Activated CD8-positive, alpha-beta memory T cell treated with anti-CD3 and anti-CD28 coated beads for 48 hours (primary cell): ENCODE data around the gene TUSC2.
"Not testable (repeated sequence)": the region's sequence is repeated elsewhere in the genome, so short reads cannot be mapped to it uniquely, and the experiment has no call there.

Source experiments
- DNase-seq, 3 experiments: peaks; one replicate each; pipeline ENCODE4 v3.0.0-alpha.2; 2020; ENCODE audit warnings: low read depth in 2 of 3, low spot score in 2 of 3

The TUSC2 gene

DNA sequence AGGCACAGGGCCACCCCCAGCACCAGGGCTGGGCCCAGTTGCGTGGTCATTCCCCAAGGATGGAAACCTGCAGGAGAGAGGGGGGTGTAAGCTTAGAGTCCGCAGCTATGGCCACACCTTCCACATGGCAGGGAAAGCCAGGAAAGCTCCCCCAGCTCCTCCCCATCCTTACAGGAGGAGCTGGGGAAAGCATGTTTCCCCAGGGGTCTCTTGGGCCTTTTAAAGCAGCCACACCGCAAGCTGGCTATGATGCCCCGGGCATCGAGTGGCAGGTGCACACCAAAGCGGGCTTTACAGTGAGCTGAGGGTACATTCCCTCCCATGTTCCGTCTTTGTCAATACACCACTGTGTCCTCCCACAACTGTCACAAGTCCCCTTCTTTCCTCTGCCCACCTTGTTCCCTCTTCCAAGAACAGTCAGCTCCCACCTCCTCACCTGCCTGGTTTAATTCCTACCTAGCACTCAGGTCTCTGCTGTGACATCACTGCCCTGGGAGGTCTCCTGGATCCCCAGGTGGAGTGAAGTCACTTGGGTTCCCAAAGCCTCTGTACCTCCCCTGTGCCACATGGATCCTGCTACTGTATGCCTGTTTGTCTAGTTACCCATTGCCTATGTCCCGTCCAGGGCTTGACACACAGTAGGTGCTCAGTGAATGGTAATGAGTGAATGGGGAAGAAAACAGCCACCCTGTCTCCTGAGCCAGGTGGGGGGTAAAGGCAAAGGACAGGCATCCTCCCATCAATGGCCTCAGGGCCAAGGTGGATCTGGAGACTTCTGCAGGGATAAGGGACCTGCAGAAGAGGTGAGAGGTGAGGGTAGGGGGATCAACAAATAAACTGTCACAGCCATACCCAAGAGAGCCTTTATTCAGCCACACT, 32.2 kb downstream of the TUSC2 start:
- DNase-seq: no peak

DNA sequence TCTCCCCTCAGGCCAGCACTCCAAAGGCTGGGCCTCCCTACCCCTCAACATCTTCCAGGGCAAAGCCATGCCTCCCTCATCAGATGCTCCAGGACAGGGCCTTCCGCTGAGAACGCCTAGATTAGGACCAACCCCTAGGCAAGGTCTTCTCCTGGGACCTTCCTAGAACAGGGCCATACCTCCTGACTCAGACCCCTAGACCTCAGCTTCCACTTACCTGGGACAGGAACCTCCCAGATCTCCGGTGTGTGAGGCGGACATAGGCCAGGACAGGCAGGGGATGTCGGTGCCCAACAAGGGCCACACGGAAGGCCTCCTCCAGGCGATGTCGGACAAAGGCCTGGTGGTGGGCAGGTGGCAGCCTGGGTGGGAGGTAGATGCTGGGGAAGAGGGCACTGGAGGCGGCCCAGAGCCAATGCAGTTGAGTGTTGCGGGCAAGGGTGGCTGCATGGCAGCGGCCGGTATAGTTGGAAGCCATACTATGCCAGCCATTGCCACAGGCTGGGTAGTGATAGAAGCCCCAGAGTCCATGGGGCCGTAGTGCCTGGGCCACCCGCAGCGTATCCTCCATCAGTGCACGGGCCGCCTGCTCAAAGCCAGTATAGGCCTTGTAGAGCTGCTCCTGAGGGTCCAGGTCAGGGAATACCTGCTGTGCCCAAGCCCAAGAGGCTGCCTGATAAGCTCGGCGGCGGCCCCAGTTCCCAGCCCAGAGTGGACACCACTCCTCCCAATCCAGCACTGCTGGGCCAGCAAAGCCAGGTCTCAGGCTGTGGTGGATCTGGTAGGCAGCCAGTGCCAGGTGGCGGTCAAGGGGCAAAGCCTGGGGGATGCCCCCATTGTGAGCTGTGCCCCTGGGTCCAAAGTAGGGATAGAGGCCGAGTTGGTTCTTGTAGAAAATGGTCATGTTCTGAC, 33.3 kb downstream of the TUSC2 start:
- no peak for DNase-seq

DNA sequence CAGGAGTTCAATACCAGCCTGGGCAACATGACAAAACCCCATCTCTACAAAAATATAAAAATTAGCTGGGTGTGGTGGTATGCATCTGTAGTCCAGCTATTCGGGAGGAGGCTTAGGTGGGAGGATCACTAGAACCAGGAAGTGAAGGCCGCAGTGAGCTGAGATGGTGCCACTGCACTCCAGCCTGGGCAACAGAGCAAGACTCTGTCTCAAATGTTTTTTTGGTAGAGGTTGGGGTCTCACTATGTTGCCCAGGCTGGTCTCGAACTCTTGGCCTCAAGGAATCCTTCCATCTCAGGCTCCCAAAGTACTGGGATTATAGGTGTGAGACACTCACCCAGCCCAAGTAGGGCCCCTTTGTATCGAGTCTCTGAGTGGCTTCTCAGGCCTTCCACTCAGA, 33.9 kb downstream of the TUSC2 start:
- no peak for DNase-seq

DNA sequence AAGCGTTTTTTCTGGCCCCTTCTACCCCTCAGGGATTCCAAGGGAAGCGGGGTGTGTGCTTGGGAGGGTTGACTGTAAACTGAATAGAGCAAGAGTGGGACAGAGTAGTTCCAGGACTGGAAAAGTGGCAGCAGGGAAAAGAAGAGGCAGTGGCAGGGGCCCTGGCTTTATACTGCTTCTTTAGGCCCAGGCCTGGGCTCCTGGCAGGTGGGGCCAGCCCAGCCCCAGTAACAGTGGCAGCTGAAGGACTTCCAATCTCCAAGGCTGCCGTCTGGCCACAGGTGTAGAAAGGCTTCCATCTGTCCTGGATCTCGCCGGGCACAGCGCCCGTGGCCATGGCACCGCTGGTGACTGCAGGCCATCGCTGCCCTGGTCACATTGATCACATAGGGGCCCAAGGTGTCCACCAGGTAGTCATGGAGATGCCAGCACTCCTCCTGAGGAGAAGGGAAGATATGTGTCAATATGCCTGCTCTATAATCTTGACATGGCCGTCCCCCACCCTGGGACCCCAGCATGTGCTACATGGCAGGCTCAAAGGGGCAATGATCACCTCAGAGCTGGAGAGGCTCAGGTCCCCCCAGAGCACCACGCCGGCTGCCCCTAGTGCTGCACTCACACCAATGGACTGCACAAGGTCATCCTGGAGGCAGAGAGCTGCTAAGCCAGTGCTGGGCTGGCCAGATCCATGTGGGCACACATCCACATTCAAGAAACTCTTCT, 34.8 kb downstream of the TUSC2 start:
- DNase-seq: no peak

DNA sequence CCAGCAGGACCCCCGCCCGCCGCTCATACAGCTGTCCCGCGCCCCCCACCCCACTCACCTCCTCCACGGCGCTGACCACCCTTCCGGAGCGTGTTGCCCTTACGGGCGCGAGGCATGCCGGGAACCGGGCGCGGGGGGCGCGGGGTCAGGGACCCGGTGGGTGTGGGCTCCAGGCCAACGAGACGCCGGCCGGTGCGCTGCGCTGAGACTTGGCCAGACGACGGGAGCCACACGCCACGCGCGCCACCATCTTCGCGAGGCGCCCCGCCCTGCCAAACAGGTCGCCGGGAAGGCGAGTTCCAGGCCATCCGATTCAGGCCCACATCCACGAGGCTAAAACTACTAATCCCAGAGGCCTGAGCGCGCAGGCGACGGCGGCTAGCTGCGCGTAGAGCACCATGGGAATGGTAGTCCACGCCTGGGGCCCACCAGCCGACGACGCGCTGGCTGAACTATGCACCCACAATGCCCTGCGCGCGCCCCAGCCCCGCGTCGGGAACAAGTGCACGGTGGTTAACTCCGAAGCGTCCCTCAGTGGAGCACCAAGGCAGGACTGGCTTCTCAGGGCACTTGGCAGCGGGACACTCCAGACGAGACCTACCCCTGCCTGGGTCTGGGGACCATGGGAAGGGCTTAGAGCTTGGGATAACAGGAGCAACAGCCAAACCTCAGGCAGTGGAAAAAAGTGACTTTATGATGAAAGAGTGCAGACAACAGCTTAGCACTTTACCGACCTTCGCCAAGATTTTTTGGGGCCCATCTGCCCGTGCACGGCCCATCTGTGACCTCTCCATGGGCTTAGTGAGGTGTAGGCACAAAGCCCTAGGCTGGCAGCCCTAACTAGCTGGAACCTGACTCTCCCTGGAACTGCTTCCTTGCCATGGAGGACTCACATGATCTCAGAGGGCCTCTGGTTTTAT, 35.6 kb downstream of the TUSC2 start, which contains the start of gene IFRD2:
Gene IFRD2, minus strand, starts transcription at position 271 of the 920 bp plus-strand sequence. Its CDS starts 155 bp downstream, at position 116.
- DNase-seq: peak; percentile 77 to 88 (median 80)

DNA sequence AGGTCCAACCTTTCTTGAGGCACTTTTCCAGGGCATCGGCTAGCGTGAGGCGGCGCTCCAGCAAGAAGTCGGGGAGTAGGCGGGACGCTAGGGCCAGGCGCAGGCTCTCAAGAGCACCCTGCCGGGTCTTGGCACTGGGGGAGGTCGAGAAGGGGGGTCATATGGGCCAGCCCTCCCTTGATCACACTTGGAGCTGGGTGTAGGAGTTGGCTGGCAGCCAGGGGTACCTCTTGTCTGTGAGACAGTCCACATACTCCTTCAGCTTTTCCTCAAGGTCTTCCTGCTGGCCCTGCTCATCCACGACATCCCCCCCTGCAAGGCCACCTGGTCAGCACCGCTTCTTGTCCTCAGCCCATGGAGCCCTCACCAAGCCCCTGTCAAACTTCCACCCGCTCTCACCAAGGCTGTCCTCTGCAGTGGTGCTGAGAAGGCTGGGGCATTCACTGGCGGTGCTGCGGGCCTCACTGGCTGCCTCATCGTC, 37.8 kb downstream of the TUSC2 start:
- no peak for DNase-seq

DNA sequence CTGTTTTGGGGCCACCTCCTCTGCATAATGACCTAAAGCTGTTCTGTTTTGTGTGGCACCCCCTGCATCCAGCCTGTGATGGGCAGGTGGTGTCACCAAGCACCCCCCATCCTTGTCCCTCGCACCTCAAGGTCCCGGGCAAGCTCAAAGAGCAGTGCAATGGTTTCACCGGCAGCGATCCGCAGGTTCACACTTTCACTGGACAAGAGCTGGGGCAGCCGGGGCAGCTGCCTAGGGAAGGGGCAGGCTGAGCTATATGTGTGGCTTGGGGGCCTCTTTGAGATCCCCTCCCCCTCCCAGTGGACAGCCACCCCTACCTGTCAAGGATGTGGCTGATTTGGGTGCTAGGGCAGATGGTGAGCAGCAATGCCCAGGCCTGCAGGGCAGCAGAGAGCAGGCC, 38.9 kb downstream of the TUSC2 start:
- no peak for DNase-seq

DNA sequence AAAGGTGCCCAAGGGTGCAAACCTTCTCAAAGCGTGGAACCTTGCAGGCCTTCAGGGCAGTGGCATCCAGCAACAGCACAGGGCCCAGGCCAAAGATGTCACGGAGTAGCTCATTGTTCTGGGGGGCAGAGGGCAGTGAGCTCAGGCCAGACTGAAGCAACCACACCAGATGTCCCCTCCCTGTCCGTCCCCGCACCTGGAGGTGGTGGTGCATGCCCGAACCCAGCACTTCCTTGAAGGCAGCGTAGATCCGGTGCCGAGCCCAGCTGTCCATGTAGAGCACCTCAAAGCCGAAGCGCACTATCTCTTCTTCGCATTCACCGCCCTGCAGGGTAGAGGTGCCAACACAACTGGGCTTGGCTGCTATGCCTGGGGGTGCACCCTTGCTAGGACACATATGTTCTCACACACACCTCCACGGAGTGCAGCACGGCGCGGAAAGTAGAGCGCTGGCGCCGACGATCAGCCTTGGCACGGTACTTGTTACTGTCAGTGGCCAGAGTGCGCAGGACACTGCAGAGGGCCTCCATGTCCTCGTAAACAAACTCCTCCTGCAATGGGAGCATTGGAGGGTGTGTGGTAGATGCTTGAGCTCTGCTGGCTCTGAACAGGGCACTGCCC, 39.5 kb downstream of the TUSC2 start:
- no peak for DNase-seq

DNA sequence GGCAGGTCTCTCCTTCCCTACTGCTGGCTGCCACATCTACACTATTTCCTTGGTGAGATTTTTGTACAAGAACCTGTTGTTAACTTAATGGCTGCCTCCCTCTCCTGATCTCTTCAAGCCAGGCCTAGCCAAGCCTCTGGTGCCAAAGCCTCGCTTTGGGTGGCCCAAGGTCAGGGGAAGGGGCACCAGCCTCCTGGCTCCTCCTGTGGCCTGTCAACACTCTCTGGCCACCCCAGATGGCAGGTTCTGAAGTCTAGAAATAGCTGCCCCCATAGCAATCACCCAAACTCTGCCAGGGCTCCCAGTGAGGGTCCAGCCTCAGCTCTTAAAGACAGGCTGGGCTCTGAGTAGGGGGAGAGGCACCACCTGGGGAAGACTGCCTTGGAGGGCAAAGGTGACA, 40.8 kb downstream of the TUSC2 start:
- DNase-seq: no peak

DNA sequence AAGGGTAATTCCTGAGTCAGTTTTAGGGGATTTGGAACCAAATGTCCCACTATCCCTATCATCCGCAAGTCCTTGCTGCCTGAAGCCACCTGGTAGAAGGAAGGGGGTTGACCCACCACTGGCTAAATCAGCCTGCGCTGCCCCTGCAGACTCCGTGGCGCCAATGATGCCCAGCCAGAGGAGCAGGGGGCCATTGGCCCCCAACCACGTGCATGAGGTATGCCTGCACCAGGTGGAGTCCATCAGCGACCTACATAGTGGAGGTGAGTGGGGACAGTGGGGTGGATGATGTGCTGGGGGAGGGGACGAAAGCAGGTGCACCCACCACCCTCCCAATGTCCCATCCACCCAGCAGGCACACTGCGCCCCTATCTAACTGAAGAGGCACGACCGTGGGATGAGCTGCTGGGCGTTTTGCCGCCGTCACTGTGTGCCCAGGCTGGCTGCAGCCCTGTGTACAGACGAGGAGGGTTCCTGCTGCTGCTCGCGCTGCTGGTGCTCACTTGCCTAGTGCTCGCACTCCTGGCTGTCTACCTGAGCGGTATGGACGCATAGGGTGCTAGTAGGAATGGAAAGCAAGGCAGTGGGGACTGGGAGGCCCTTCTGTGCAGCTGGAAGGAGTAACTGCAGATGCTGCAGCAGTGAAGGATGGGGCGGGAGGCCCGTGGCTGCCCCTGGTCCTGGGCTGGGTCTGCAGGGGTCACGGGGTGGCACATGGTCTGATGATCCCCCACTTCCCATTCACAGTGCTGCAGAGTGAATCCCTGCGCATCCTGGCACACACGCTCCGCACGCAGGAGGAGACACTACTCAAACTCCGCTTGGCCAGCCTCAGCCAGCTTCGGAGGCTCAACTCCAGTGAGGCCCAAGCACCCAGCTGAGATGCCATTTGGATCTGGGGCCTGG, 41.4 kb downstream of the TUSC2 start:
- no peak for DNase-seq

DNA sequence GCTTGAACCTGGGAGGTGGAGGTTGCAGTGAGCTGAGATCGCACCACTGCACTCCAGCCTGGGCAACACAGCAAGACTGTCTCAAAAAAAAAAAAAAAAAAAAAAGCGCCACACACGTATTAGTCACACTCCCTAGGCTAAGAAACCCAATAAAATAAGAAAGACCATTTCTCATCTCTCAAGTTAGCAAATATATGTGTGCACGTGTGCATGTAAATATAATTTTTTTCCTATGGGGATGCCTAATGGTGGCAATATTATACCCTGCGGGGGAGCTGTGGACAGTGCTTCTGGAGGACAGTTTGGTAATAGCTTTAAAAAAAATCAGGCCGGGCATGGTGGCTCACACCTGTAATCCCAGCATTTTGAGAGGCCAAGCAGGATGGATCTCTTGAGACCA, 43.9 kb downstream of the TUSC2 start:
- DNase-seq: not testable (repeated sequence)

DNA sequence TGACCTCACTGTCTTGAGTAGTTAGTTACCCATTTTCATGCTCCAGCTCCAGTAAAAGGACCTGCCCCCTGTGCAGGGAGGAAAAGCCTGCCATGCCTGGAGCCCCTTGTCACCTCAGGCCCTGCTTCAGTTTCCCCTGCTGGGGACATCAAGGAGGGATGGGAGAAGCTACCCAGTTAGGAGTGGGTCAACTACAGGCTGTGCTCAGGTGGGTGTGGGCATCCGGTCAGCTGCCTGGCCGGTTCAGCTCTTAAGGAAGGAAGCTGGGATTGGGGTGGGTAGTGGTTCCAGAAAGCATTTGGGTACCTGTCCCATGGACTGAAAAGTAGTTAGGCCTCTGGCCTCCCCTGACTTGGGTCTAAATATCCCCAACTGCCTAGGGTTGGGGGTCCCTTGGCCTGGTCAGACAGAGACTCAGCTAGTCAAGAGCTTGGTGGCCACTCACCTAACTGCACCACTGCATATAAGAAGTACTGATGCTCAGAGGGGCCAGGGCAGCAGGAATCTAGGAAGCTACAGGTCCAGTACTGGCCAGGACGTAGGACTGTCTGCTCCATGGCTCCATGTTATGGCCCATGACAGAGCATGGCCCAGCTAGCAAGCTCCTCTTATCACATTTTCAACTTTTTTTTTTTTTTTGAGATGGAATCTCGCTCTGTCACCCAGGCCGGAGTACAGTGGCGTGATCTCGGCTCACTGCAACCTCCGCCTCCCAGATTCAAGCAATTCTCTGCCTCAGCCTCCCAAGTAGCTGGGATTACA, 48.6 kb downstream of the TUSC2 start:
- no peak for DNase-seq

DNA sequence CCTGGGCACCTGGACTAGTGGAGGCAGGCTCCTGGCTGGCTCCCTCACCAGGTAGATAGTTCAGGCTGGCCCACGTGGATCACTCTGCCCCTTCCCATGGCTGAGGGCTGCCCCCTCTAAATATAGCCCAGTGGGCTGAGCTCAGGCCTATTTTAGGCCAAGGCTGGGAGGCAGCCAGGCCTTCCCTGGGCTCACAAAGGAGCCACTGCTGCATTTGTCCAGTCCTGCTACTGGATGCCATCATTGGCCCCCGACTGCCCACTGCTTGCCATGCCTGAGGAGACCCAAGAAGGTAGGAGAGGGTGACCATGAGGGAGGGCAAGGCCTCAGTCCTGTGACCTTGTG, 49.2 kb downstream of the TUSC2 start, which contains the start of gene LSMEM2:
Gene LSMEM2, plus strand, starts transcription at position 208 of the 345 bp plus-strand sequence. Its CDS starts 27 bp downstream, at position 235.
- no peak for DNase-seq

DNA sequence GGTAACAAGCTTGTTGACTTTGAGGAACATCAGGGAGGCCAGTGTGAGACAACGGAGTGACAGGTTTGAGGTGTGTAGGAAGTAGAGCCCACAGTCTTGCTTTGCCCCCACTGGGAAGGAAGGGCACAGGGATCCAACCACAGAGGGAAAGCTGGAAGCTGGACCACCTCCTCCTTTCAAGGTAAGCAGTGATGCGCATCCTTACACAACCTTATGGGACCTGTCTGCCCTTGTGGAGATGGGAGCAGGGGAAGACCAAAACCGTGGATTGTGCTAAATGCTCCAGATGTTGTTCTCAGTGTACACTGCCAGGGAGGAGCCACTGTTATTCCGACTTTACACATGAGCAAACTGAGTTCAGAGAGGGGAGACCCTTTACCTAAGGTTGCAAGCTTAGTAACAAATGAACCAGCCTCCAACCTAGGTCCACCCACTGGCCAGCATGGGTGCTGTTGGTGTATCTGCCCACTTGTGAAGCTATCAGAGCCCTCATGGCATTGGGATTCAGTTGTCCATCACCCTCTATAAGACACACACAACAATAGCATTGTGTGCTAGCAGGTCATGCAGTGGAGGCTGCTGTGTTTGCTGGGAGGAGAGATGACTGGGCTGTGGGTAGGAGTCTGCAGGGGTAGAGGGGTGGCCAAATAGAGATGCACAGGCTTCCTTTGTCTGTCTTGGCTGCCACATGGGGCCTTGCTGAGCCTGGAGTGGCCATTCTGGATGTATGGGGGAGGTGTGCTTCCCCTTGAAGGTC, 49.7 kb downstream of the TUSC2 start:
- DNase-seq: no peak

DNA sequence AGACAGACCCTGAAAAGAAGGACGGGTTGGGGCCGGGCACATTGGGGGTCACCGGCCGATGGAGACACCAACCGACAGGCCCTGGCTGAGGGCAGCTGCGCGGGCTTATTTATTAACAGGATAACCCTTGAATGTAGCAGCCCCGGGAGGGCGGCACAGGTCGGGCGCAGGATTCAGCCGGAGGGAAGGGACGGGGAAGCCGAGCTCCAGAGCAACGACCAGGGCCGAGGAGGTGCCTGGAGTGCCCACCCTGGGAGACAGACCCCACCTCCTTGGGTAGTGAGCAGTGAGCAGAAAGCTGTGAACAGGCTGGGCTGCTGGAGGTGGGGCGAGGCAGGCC, 51.3 kb downstream of the TUSC2 start:
- DNase-seq: no peak

DNA sequence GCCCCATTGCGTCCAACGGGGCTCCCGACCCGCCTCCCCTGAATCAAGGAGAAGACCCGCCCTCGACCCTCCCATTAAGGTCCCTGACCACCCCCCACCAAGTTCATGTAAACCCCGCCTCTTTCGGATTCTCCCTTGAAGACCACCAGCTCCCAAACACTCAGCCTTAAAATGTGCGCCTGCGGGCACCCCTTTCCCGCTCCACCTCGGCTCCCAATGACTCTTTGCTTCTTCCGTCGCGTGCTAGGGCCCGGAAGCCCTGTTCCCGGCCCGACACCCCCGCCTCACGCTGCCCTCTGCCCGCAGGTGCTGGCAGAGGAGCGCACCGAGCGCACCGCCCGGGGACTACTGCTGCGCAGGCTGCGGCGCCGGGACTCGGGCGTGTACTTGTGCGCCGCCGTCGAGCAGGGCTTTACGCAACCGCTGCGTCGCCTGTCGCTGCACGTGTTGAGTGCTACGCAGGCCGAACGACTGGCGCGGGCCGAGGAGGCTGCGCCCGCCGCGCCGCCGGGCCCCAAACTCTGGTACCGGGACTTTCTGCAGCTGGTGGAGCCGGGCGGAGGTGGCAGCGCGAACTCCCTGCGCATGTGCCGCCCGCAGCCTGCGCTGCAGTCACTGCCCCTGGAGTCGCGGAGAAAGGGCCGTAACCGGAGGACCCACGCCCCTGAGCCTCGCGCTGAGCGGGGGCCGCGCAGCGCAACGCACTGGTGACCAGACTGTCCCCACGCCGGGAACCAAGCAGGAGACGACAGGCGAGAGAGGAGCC, 51.8 kb downstream of the TUSC2 start:
- DNase-seq: no peak
